Stimulated activated CD8-positive, alpha-beta memory T cell treated with anti-CD3 and anti-CD28 coated beads, Interleukin-4, amount 100 ng/mL, for 4 hours (primary cell): ENCODE measurements around the gene HOXC12.

Source experiments
- DNase-seq, 2 donors: peaks; one replicate each; pipeline ENCODE4 v3.0.0-alpha.2; 2020; ENCODE audit warnings: low read depth in 2 of 2, low spot score in 1 of 2

Gene HOXC12

DNA sequence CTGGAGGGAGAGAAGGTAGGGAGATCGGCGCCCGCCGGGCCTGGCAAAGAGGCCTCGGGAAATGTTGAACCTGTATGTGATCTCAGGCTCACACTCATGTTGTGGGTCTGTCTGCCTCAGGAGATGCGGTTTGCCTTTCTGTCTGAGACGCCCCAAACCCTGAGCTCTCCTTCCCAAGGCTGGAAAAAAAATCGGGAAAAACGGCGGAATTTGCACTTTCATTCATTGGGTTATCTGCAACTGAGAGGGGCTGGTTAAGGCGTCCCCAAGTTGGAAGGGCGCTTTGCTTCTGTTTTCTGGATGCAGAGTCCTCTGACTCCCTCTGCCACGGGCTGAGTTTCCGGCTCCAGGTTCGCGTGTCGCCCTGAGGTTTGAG is 40.3 kb downstream of the HOXC12 start:
- DNase-seq, result no peak

DNA sequence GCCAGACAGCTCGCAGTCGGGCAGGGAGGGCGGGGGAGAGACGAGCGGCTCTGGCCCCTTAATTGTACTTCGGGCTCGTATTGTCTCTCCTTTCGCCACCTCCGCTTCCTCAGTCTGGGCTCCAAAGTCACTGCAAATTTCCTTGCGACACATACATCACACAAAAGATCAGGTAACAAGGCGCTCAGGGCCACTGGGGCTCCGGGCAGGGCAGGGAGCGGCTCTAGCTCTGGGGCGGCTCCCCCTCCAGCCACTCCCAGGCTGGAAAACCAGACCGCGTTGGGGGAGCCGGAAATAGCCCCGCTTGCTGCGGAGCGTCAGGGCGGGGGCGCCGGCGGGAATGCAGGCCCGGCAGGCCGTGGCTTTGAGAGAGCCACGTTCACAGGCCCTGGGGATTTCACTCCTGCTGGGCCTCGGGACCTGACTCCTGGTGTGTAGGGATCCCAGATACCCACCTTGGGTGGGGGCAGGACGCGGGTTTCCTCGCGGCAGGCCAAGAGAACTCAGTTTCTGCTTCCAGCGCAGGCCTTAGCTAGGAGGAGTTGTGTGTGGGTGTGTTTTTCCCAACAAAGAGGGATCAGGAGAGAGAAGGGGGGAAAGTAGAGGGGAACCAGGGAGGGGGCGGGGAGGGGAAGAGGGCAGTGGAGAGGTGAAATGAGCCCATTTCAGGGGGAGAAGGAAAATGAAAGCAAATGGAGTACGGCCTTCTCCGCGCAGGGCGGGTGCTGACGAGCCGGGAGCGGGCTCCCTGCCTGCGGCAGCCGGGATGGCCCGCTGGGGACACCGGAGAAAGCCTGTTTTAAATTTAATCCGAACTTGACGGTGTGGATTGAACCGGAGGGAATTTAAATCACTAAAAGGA is 40.9 kb downstream of the HOXC12 start:
- no peak for DNase-seq

DNA sequence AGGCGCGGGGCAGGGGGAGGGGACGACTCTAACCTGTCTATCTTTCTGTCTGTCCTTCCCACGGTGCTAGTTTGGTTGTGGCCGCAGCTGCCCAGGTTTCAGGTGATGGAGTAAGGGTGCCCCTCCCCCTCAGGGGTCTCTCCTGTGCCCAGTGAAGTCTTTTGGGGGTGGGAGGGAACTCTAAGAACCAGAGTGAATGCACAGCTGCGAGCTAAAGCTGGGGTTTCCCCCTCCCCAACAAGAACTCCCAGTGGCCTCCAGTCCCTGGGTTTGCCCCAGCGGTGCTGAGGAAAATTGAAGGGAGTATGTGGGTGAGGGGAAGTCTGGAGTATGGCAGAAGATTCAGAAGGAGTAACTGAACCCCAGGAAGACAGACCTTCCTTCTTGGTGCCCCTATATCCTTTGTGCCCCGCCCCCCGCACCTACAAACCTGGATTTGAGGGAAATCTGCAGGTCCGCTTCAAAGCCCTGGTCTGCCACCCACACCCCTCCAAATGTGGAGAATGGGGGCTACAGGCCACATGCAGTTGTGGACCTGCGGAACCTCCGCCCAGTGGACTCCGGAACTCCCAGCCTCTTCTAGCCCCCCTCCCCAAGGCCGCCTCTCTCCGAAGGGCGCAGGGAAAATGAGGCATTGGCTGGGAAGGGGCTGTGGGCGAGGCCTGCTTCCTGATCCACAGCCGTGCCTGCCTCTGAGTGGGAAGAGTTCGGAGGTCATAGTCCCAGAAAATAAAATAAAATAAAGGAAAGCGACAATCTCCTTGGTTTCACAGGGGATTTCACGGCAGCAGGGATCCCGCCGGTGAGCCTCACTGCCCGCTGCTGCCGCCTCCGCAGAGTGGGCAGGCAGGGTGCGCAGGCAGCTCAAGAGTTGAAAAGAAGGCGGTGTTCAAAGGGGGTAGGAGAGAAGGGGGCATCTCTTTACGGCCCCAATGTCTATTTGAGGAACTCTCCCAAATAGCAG is 41.8 kb downstream of the HOXC12 start:
- DNase-seq, result no peak

DNA sequence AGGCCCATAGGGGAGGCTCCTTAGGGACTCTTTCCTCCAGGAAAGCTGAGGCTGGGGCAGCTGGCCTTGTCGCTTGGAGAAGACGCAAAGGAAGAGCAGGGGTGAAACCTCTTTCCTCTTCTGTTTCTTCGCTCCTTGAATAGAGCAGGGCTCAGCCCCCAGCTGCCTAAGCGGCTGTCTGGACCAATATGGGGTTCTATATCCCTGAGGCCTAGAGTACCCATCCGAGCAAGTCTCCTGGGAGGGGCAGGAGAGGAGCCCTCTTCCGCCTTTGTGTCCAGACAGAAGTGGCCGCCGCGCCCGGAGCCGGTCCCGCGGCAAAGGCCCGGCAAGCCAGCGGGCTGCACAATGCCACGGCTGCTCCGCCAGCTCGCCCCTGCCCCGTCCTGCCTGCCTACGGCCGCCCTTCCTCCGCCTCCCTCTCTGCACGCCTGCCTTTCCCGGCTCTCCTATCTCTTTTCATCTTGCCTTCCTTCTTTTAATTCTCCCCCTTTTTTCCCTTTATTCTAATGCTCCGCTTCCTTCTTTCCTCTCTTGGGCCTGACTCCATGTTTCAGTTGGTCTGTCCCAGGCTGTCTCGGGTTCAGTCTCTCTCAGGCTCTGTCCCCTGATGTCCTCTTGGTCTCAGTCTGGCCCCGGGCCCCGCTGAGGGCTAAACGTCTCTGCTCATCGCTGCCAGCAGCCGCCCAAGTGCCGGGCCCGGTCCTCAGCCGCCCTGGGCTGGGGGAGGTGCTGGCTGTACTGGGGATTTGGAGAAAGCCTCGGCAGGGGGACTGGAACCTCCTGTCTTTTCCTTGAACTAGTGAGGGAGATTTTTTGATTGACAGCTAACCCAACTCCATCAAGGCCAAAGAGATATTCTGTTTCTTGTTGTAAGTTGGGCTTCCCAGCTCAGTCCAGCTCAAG is 42.8 kb downstream of the HOXC12 start:
- no peak for DNase-seq

DNA sequence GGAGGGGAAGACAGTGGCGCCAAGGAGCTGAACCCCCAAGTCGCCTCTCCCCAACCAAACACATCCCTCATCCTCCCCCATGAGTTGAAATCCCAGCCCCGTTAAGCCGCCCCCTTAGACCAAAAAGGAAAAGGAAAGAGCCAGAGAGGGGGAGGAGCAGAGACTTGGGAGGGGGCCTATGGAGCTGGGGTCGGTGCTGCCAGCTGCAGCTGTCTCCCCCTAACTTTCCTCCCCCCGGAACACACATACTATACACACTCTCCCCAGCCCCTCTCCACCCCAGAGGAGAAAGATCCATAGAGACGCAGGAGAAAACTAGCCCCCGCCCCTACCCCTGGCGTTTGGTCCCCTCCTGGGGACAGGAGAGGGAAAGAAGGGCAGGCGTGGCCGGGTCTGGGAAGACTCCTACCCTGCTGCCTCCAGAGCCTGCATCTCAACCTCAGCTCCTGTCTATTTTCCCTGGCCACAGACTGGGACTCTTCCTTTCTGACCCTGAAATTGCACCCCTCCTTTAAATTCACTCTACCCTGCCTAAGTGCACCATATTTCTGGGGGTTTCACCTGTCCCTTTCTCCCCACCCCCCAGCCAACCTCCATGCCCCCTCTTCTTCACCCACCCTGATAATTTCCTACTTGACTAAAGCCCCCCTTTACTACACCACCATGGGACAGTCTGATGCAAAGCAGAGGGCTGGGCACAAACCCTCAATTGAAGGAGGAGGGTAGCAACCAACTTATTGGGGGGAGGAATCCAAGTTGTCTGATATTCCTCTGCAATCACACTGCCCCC is 43.6 kb downstream of the HOXC12 start:
- DNase-seq, result no peak

DNA sequence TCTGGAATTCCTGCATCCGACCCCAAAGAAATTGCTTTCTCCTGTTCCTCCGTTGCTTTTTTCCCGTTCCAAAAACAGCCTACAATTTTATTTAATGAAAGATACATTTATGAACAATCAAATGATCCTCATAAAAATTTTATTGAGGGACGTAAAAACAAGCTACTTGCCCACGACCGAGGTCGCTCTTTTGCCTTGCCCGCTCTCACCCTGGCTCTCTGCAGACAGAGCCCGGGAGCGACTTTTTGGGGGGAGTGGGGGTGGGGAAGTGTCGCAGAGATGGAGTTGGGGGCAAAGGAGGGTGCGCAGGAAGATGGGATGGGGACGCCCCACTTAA is 44.2 kb downstream of the HOXC12 start:
- DNase-seq, result no peak

DNA sequence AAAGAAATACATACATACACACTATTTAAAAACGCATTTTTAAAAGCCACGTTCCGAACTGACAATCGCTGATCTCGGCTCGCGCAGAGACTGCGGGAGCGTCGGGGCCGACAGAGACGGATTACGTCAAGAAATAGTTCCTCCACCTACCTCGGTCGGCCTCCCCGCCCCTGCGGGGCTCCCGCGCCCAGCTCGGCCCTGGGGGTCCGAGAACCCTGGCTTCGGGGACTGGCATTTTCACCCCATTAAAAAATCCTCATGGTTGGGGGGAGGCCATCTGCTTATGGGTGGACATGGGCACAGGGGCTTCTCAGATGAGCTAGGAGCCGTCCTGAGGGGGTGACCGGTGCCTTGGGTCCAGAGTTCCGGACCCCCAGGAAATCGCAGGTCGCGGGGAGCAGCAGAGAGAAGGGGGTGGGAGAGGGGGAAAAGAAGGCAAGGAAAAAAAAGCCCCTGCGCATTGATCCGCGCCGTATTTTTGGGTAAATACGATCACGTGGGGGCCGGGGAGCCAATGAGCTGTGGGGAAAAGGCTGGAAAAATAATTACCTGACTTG is 44.9 kb downstream of the HOXC12 start:
- DNase-seq, result no peak

DNA sequence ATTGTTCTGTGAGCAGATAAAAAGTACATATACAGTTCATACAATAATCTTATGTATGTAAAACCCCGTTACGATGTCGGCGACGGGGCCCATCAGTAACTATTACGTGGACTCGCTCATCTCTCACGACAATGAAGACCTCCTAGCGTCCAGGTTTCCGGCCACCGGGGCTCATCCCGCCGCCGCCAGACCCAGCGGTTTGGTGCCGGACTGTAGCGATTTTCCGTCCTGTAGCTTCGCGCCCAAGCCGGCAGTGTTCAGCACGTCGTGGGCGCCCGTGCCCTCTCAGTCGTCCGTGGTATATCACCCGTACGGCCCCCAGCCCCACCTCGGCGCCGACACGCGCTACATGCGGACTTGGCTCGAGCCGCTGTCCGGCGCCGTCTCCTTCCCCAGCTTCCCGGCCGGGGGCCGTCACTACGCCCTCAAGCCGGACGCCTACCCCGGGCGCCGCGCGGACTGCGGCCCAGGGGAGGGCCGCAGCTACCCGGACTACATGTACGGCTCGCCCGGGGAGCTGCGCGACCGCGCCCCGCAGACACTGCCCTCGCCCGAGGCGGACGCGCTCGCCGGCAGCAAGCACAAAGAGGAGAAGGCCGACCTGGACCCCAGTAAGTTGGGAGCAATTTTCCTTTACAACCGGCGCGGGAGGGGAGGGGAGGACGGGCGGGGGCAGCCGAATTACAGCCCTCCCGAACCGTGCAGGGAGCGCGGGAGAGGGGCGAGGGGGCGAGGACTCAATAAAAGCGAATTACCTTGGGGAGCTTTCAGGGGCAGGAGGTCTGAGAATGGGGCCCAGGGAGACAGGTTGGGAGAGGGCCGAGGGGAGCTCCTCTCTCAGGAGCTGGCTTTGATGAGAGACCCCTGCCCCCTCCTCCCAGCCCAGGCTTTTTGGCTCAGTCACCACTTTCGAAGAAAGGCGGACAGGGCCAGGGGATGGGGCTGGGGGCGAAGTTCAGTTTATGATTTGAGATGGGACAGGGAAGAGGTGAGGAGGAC is 45.7 kb downstream of the HOXC12 start, which contains the start of gene HOXC9:
Gene HOXC9, plus strand, starts transcription at position 46 of the 999 bp plus-strand sequence. Its CDS starts 28 bp downstream, at position 74.
- no peak for DNase-seq

DNA sequence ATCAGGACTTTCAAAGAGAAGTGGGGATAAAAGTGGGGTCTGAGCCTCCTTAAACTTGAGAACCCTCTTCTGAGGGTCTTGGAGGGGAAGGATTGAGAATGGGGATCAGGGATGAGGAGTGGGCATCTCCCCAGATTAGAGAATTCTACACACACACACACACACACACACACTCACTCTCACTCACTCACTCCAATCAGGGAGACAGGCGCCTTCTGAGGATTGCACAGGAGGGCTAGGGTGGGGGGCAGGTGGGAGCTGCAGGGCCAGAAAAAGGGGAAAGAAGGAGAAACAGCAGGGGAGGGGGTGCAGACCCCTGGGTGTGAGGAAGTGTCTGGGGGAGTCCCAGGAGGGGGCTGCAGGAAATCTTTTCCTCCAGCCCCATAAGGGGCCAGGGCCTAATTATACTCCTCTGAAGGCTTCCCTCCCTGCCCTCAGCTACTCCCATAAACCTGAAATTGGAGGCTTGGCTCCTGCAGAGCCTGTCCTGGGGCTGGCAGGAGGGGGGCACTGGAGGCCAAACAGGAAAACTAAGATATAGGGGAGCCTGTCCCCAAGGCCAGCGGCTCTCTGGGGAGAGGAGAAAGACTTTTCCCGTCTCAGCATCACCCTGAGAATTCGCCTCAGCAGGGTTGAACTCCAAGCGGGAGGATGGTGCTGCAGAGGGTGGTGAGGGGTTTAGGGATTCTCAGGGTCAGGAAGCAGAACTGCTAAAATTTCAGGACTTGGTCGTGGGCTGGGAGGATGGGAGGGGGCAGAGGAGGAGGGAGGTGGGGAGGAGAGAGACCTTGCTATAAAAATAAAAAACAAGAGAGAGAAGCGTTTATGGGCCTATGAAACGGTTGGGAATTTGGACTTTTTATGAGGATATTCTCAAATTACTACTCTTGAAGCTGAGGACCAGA is 46.8 kb downstream of the HOXC12 start:
- DNase-seq, result no peak

DNA sequence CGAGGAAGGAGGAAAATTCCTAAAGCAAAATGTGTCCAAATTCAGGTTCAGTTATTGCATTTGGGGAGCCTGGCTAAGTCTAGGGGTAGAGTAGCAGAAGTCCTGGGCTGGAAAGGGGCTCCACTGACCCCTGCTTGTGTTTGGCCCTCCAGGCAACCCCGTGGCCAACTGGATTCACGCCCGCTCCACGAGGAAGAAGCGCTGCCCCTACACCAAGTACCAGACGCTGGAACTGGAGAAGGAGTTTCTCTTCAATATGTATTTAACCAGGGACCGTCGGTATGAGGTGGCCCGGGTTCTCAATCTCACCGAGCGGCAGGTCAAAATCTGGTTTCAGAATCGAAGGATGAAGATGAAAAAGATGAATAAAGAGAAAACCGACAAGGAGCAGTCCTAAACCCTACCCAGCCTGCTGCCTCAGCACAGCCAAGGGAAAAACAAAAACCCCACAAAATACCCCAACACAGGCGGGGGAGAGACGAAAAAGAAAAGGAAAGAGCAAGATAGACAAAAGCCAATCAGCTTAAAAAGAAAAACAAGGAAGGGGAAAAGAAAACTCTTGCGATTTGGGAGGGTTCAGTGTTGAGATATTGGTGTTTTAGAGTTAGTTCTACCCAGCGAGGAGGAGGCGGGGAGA is 47.7 kb downstream of the HOXC12 start:
- no peak for DNase-seq

DNA sequence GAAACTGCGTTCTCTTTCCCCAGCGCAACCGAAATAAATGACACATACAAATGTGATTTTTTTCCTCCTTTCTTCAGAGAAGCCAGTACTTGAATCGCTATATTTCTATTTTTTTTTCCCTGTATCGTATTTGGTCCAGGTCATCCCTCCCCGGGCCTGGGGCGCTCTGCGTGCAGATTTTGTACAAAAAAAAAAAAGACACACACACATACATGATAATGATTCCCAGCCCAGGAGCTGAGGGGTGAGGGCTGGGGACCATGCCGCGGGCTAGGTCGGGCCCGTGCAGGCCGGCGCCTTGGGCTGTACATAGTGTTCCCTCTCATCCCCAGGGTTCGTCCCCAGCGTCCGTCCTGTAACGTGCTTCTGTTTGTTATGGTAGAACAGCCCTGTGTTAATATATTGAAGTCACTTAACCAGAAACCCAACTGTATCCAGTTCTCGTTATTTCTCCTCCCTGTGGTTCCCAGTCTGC is 48.2 kb downstream of the HOXC12 start:
- no peak for DNase-seq

DNA sequence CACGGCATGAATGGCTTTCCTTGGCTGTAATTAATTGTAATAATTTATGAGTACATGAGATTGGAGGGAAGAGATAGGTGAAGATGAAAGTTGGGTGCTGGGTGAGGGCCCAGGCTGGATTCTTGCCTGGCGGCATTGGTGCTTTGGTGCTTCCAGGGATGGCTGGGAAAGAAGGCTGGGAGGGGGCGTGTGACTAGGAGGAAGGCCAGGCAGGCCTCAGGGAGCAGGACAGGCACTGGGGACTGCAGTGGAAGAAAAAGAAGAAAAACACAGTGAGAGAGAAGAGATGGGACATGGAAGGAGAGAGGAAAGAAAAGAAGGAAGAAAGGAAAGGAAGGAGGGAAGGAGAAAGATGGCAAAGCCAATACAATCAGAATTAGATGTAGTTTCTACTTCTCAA is 48.9 kb downstream of the HOXC12 start:
- no peak for DNase-seq

DNA sequence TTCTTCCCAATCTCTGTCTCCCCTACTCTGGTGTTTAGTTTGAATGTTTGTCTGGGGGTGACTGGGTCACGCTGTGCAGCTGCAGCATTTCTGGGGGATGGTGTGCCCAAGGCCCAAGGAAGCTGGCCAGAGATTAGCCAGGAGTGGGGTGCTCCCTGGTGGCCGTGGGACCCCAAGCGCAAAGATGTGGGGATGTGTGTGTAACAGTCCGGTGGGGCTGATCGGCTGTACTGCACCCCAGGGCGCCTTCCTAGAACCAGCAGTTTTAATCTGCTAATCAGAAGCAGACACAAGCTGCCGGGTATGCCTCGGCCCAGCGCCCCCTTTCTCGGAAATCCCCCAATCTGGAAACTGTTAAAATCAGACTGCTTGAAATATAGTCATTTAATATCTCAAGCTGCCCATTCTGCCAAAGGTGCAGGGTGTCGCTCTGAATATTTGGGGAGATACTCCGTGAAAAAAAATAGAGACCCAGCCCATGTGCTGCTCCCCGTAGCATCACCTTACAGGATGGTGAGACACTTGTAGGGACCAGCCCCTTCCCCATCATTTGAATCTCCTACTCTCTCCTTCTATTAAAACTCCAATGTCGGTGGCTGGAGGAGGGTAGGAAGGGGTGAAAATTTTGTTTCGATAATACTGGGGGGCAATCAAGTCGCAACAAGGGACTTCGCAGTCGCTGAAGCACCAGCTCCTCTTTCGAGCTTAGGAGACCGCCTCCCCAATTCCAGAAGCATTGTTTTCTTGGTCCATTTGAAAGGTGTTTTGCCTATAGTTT is 49.5 kb downstream of the HOXC12 start:
- no peak for DNase-seq

DNA sequence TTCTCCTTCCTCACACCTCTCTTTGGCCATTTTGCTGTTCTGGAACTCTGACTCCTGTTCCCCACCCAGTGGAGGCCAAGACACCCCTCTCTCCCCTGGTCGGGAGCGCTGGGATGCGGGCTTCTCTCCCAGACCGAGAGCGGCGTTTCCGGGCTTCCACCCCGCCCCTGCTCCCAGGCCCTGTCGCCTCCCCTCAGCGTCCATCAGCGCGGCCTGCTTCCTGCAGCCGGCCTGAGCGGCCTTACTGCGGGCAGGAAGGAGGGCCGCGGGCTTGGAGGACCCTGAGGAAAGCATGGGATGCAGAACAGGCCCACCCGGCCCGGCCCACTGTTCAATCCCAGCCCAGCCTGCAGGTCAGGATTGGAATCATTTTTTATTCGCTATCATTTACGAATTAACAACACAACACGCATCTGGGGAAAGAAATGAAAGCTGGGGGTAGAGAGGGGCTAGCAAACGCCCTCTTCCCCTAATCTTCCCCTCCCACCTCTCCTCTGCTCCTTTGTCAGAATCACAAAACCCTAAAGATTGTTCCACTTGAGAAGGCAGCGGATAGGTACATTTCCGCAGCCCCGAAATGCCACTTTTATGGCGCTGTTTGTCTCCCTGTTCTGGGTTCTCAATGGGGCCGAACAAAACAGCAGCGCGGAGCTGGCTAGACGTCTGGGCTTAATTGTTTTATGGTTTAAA is 50.3 kb downstream of the HOXC12 start:
- no peak for DNase-seq

DNA sequence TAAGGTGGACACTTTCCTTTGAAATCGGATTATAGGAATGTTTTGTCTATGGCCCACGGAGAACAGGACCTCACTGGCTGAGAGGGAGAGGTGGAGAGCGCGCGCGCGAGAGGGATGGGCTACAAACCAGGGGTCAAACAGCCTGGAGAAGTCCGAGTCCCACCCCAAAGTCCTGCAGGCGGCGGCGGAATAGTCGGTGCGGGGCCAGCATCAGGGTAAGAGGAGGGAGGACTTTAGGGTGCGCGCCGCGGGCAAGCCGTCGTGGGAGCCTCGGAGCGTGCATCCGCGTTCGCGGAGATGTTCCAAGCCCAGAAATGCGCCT is 50.8 kb downstream of the HOXC12 start:
- DNase-seq, result no peak
